GM23338 (cell line): ENCODE measurements around the gene DCLK1. TPM values are rescaled to one million over a fixed set of nuclear protein-coding genes. Genes with fewer than 3 reads are reported as not detected.

Experiments
- ATAC-seq: fragments of 200-7000 bp; cut with Tn5 transposase; 3 replicates; pipeline ENCODE4 v1.9.1; 2020
- DNase-seq: peaks from one replicate; pipeline ENCODE4 v3.0.0-alpha.2; 2015; ENCODE audit warnings: low spot score
- H2AFZ ChIP-seq: fragments of 200-600 bp; sonication (generic); 2 replicates; pipeline ENCODE4 v1.8.0; 2016; ENCODE audit warnings: antibody characterized with exemption, mild to moderate bottlenecking, moderate library complexity
- H3F3A ChIP-seq: fragments of 200-600 bp; sonication (generic); replicated peaks from 2 replicates; pipeline ENCODE4 v1.8.0; 2017; ENCODE audit warnings: antibody characterized with exemption, mixed run types, low read depth
- H3K27ac ChIP-seq: fragments of 200-600 bp; sonication (generic); 2 replicates; pipeline ENCODE4 v1.6.1; 2016; ENCODE audit warnings: low read depth
- H3K27me3 ChIP-seq: fragments of 200-600 bp; sonication (generic); 2 replicates; pipeline ENCODE4 v1.8.0; 2016; ENCODE audit warnings: mild to moderate bottlenecking, mixed run types, moderate library complexity; ENCODE audit not compliant: insufficient read depth
- H3K36me3 ChIP-seq: fragments of 200-600 bp; sonication (generic); 2 replicates; pipeline ENCODE4 v1.8.0; 2016; ENCODE audit warnings: mild to moderate bottlenecking; ENCODE audit not compliant: insufficient read depth
- H3K4me1 ChIP-seq: fragments of 200-600 bp; sonication (generic); 2 replicates; pipeline ENCODE4 v1.8.0; 2016; ENCODE audit warnings: mild to moderate bottlenecking, moderate library complexity; ENCODE audit not compliant: insufficient read depth
- H3K4me2 ChIP-seq: fragments of 200-600 bp; sonication (generic); 2 replicates; pipeline ENCODE4 v1.7.1; 2017; ENCODE audit warnings: mixed run types
- H3K4me3 ChIP-seq: fragments of 200-600 bp; sonication (generic); 2 replicates; pipeline ENCODE4 v1.6.1; 2016; ENCODE audit warnings: mixed run types
- H3K79me2 ChIP-seq: fragments of 200-600 bp; sonication (generic); replicated peaks from 2 replicates; pipeline ENCODE4 v1.8.0; 2017; ENCODE audit warnings: mild to moderate bottlenecking; ENCODE audit not compliant: insufficient read depth
- H3K9me2 ChIP-seq: fragments of 200-600 bp; sonication (generic); 2 replicates; pipeline ENCODE4 v1.8.0; 2017; ENCODE audit not compliant: insufficient read depth
- H4K20me1 ChIP-seq: fragments of 200-600 bp; sonication (generic); replicated peaks from 2 replicates; pipeline ENCODE4 v1.8.0; 2017; ENCODE audit warnings: mild to moderate bottlenecking; ENCODE audit not compliant: insufficient read depth
- H3K27ac Mint-ChIP-seq: 2 replicates; pipeline ENCODE4 v1.8.0; 2020; ENCODE audit warnings: inconsistent platforms, mild to moderate bottlenecking, moderate library complexity, mixed read lengths
- H3K27me3 Mint-ChIP-seq: 3 replicates; pipeline ENCODE4 v1.8.0; 2022; ENCODE audit warnings: low read depth, mild to moderate bottlenecking, moderate library complexity, mixed read lengths, inconsistent platforms; ENCODE audit not compliant: insufficient read depth, poor library complexity
- H3K36me3 Mint-ChIP-seq: 3 replicates; pipeline ENCODE4 v1.8.0; 2021; ENCODE audit warnings: low read depth, mild to moderate bottlenecking, inconsistent platforms, moderate library complexity, mixed read lengths
- H3K4me1 Mint-ChIP-seq: 3 replicates; pipeline ENCODE4 v1.8.0; 2020; ENCODE audit warnings: mild to moderate bottlenecking, inconsistent platforms, mixed read lengths
- H3K4me3 Mint-ChIP-seq: 3 replicates; pipeline ENCODE4 v1.8.0; 2021; ENCODE audit warnings: moderate library complexity, mild to moderate bottlenecking, inconsistent platforms, mixed read lengths
- H3K9me3 Mint-ChIP-seq: 3 replicates; pipeline ENCODE4 v1.8.0; 2020; ENCODE audit warnings: moderate library complexity, mild to moderate bottlenecking, inconsistent platforms, mixed read lengths
- CREB1 ChIP-seq: fragments of 250-450 bp; sonication (Bioruptor Pico); IDR thresholded peaks from 2 replicates; pipeline ENCODE4 v1.5.0; 2020; ENCODE audit warnings: low read depth, mild to moderate bottlenecking, moderate library complexity
- ETS1 ChIP-seq: IDR thresholded peaks from 2 replicates; pipeline ENCODE4 v1.6.1; 2016; ENCODE audit warnings: antibody characterized with exemption
- EZH2phosphoT487 ChIP-seq: fragments of 200-600 bp; sonication (generic); IDR thresholded peaks from one replicate; pipeline ENCODE4 v1.8.1; 2018; ENCODE audit warnings: antibody characterized with exemption; ENCODE audit not compliant: unreplicated experiment
- JUNB ChIP-seq: IDR thresholded peaks from one replicate; pipeline ENCODE4 v1.6.1; 2016; ENCODE audit warnings: antibody characterized with exemption; ENCODE audit not compliant: unreplicated experiment
- NANOG ChIP-seq: IDR thresholded peaks from 2 replicates; pipeline ENCODE4 v1.6.1; 2016; ENCODE audit warnings: antibody characterized with exemption, borderline replicate concordance
- POLR2AphosphoS5 ChIP-seq: IDR thresholded peaks from 2 replicates; pipeline ENCODE4 v1.6.1; 2016; ENCODE audit warnings: antibody characterized with exemption, low read depth
- REST ChIP-seq: IDR thresholded peaks from one replicate; pipeline ENCODE4 v1.6.1; 2018; ENCODE audit warnings: antibody characterized with exemption; ENCODE audit not compliant: unreplicated experiment
- ZNF114 ChIP-seq: fragments of 250-450 bp; sonication (Bioruptor Pico); IDR thresholded peaks from 2 replicates; pipeline ENCODE4 v1.5.0; 2020; ENCODE audit warnings: mild to moderate bottlenecking, moderate library complexity
- ZNF331 ChIP-seq: fragments of 250-450 bp; sonication (Bioruptor Pico); IDR thresholded peaks from 2 replicates; pipeline ENCODE4 v1.5.0; 2020; ENCODE audit warnings: low read depth, mild to moderate bottlenecking, moderate library complexity
- ZNF462 ChIP-seq: fragments of 250-450 bp; sonication (Bioruptor Pico); IDR thresholded peaks from 2 replicates; pipeline ENCODE4 v1.5.0; 2020; ENCODE audit warnings: mild to moderate bottlenecking, moderate library complexity
- polyA plus RNA-seq: library from polyadenylated mRNA; unstranded; fragments of >200 nt; fragmentation: Nextera tagmentation; extraction: Ambion mirVana; gene quantifications from 2 replicates; pipeline ENCODE4 v1.2.1, GENCODE V29; 2016
- total RNA-seq: library from RNA; depleted of rRNA; stranded (reverse); fragments of >200 nt; shearing (Covaris generic); gene quantifications from 2 replicates; pipeline ENCODE4 v1.2.3, GENCODE V29; 2014

Gene DCLK1
- total and polyA plus RNA-seq, 2 experiments from 2014 or later = 13.1 to 57.7 TPM

DNA sequence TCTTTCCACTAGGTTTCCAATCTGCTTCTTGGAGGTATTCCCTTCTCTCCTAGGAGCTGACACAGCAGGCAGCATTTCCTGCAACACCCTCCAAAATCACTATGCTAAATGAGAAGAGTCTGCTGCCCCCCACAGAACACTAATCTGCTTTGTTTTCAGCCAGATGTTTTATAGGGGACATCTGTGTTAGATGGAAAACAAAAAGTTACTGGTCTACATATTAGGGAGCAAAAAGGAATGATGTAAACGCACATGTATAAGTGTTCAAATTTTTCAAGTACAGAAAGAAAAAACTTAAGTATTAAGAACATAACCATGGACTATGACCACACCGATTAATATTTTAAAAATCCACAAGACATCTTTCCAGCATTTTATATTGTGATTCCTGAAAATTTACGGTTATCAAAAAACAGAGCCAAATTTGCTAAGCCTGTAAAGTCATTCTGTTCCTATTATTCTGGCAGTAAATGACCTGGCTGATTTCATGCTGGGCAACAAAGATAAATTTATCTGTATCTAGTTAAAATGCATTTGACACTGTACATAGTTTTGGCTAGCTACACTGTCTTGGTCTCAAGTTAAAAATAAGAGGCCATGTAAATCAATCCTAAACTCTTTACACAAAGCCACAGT lies 63.3 kb downstream of the DCLK1 start (continued):
- no peak for TF ChIP-seq REST

- peaks cover 7% of the 10 kb centered on the region; the same call in 2 of the 3 replicates for H3K4me1 Mint-ChIP-seq
- no peak overlapping the region for H3K4me3 Mint-ChIP-seq
- no peak for TF ChIP-seq JUNB
- no peak for TF ChIP-seq EZH2phosphoT487
- TF ChIP-seq ETS1 = no peak
- no peak for TF ChIP-seq CREB1 (CRISPR knock-in tag)
- TF ChIP-seq ZNF331 = no peak
- no peak for TF ChIP-seq NANOG
- no peak for TF ChIP-seq REST
- TF ChIP-seq ZNF114 (CRISPR knock-in tag) = no peak
- TF ChIP-seq POLR2AphosphoS5 = no peak
- no peak for TF ChIP-seq ZNF462 (CRISPR knock-in tag)
- Histone ChIP-seq H3K4me2 (no peak overlapping the region), H3K4me1 (peaks cover 7% of the 10 kb centered on the region), H3K36me3 (no peaks in the 10 kb centered on the region), H3F3A (no peaks in the 10 kb centered on the region), H3K4me3 (no peak overlapping the region), H3K27me3 (no peaks in the 10 kb centered on the region), H3K27ac (no peak overlapping the region), H3K79me2 (no peaks in the 10 kb centered on the region; the same call in 1 of the 2 replicates), H4K20me1 (no peaks in the 10 kb centered on the region), H2AFZ (no peak overlapping the region), H3K9me2 (no peaks in the 10 kb centered on the region)
- no peak for DNase-seq
- peaks cover 4% of the 10 kb centered on the region for H3K27me3 Mint-ChIP-seq
- H3K9me3 Mint-ChIP-seq = peaks cover 4% of the 10 kb centered on the region; the same call in 1 of the 3 replicates
- H3K36me3 Mint-ChIP-seq = peaks cover 4% of the 10 kb centered on the region; the same call in 2 of the 3 replicates
- H3K27ac Mint-ChIP-seq = no peak overlapping the region
- ATAC-seq = no peak
Observed at GRCh38 chr13:36062249-36062648, 68.9 kb downstream of the DCLK1 start.
